Measurements from ENCODE around the gene ADARB2.
"Not testable (repeated sequence)": the region's sequence is repeated elsewhere in the genome, so short reads cannot be mapped to it uniquely, and the experiment has no call there.

ADARB2 gene

GRCh38 chr10:1172256-1172984, 564.9 kb downstream of the ADARB2 start:
- DNase-seq, result no peak

- DNase-seq, result no peak
Measured at GRCh38 chr10:1171586-1171985, 565.7 kb downstream of the ADARB2 start.

- no peak for DNase-seq
Measured at GRCh38 chr10:1171182-1171581, 566.1 kb downstream of the ADARB2 start.

- no peak for DNase-seq
Measured at GRCh38 chr10:1170867-1171180, 566.5 kb downstream of the ADARB2 start.

GRCh38 chr10:1169981-1170866, 567.1 kb downstream of the ADARB2 start:
- no peak for DNase-seq

GRCh38 chr10:1169186-1169885, 568.0 kb downstream of the ADARB2 start:
- DNase-seq, result no peak

- DNase-seq, result no peak
Measured at GRCh38 chr10:1168763-1169162, 568.6 kb downstream of the ADARB2 start.

- DNase-seq, result no peak
Measured at GRCh38 chr10:1166828-1167275, 570.5 kb downstream of the ADARB2 start.

GRCh38 chr10:1166101-1166827, 571.1 kb downstream of the ADARB2 start:
- no peak for DNase-seq

GRCh38 chr10:1163831-1164230, 573.5 kb downstream of the ADARB2 start:
- no peak for DNase-seq

- DNase-seq, result no peak
Measured at GRCh38 chr10:1163204-1163660, 574.1 kb downstream of the ADARB2 start.

- DNase-seq, result no peak
Measured at GRCh38 chr10:1162481-1163203, 574.7 kb downstream of the ADARB2 start.

GRCh38 chr10:1161315-1161673, 576.0 kb downstream of the ADARB2 start:
- DNase-seq, result not testable (repeated sequence)

GRCh38 chr10:1160561-1161314, 576.6 kb downstream of the ADARB2 start:
- no peak for DNase-seq

- no peak for DNase-seq
Measured at GRCh38 chr10:1159131-1160061, 577.9 kb downstream of the ADARB2 start.

- not testable (repeated sequence) for DNase-seq
Measured at GRCh38 chr10:1158536-1158935, 578.8 kb downstream of the ADARB2 start.

- no peak for DNase-seq
Measured at GRCh38 chr10:1158066-1158465, 579.3 kb downstream of the ADARB2 start.

GRCh38 chr10:1157615-1157933, 579.8 kb downstream of the ADARB2 start:
- DNase-seq, result no peak

GRCh38 chr10:1156921-1157614, 580.3 kb downstream of the ADARB2 start:
- DNase-seq, result no peak

GRCh38 chr10:1156616-1156886, 580.8 kb downstream of the ADARB2 start:
- no peak for DNase-seq

Measured in CD4-positive, alpha-beta T cell treated with Interferon gamma for 1 hour (primary cell).